H1 (cell line): ENCODE results near the gene OPA3. TPM values are rescaled to one million over a fixed set of nuclear protein-coding genes. Genes with fewer than 3 reads are reported as not detected.
A peak's percentile ranks its signal among the peaks of the same experiment; 100 is the strongest.

Experiments used
- CHD7 ChIP-seq: fragments of 300-600 bp; sonication (generic); IDR thresholded peaks from 2 replicates; pipeline ENCODE4 v1.7.1; 2012; ENCODE audit warnings: low read length, moderate library complexity, mild to moderate bottlenecking, inconsistent platforms; ENCODE audit not compliant: insufficient replicate concordance
- EP300 ChIP-seq, 2 experiments: IDR thresholded peaks; 1 replicate in 1 of 2; 2 replicates in 1 of 2; pipeline ENCODE4 v1.6.1; 2011 to 2012; ENCODE audit warnings: low read depth in 2 of 2, low read length in 2 of 2, mild to moderate bottlenecking in 2 of 2, borderline replicate concordance in 1 of 2, inconsistent platforms in 1 of 2, moderate library complexity in 1 of 2
- FOSL1 ChIP-seq: IDR thresholded peaks from 2 replicates; pipeline ENCODE4 v1.6.1; 2011; ENCODE audit warnings: mild to moderate bottlenecking, low read depth, low read length, moderate library complexity; ENCODE audit not compliant: insufficient read depth
- NANOG ChIP-seq: IDR thresholded peaks from 2 replicates; pipeline ENCODE4 v1.6.1; 2011; ENCODE audit warnings: low read length, low read depth, mild to moderate bottlenecking, inconsistent platforms; ENCODE audit not compliant: insufficient read depth, poor library complexity, severe bottlenecking
- POLR2AphosphoS5 ChIP-seq: IDR thresholded peaks from 2 replicates; pipeline ENCODE4 v1.6.1; 2011; ENCODE audit warnings: low read depth, low read length
- SIN3A ChIP-seq, 2 experiments: IDR thresholded peaks in 1 of 2; conservative IDR thresholded peaks in 1 of 2; 2 replicates each; pipeline ENCODE4 v1.6.1; 2011 to 2012; ENCODE audit warnings: low read length in 2 of 2, improper control_type of control experiment in 1 of 2, low read depth in 1 of 2, mild to moderate bottlenecking in 1 of 2
- SP2 ChIP-seq: IDR thresholded peaks from 2 replicates; pipeline ENCODE4 v1.6.1; 2012; ENCODE audit warnings: mild to moderate bottlenecking, low read length, inconsistent platforms
- TBP ChIP-seq: IDR thresholded peaks from 2 replicates; pipeline ENCODE4 v1.6.1; 2011; ENCODE audit warnings: low read depth, low read length, improper control_type of control experiment
- polyA plus RNA-seq, 7 experiments: library from polyadenylated mRNA; depleted of rRNA in 3 of 7; stranded (reverse) in 5 of 7; unstranded in 2 of 7; fragments of >200 nt in 5 of 7; fragments of 200-250 nt in 2 of 7; gene quantifications; 1 replicate in 5 of 7; 2 replicates in 1 of 7; 4 replicates in 1 of 7; pipeline versions ENCODE4 v1.2.1 to v1.2.3, GENCODE V29; 2011 to 2013; ENCODE audit warnings: missing spikeins in 2 of 7, mixed read lengths in 2 of 7
- total RNA-seq: library from RNA; stranded (reverse); fragmentation: NEBNext Ultra II Directional; extraction: Animal tissue kit (Norgen Biotek cat#: 25700); gene quantifications from 2 replicates; pipeline ENCODE4 v1.2.1, GENCODE V29; 2021

Gene OPA3
- total and polyA plus RNA-seq, 2 of the 8 experiments (the other 6 are each of a cell fraction or from before 2014, with no cell fraction given): 12.5 to 14.5 TPM

GRCh38 chr19:45499196-45500180 lies 85.1 kb downstream of the OPA3 start (continued):
- no peak for TF ChIP-seq POLR2AphosphoS5
- TF ChIP-seq EP300 (IDR thresholded peaks at IDR 0.05; ENCODE audit: borderline replicate concordance in 1 of 2, low read depth in 2 of 2, low read length in 2 of 2): peak in 1 of 2 experiments; percentile 42; a peak in 1 of 3 replicates
- TF ChIP-seq FOSL1: no peak
- TF ChIP-seq NANOG: no peak
- TF ChIP-seq CHD7: no peak
- TF ChIP-seq SIN3A (conservative IDR thresholded peaks at IDR 0.05 in 1 of 2, IDR thresholded peaks at IDR 0.05 in 1 of 2; ENCODE audit: low read depth in 1 of 2, low read length in 2 of 2): peak in 1 of 2 experiments; percentile 55; a peak in 2 of 4 replicates
- no peak for TF ChIP-seq SP2
- TF ChIP-seq TBP: peak; percentile 46
